Hepatocyte (in vitro differentiated cells): ENCODE results near the gene TP73. TPM values are rescaled to one million over a fixed set of nuclear protein-coding genes. Genes with fewer than 3 reads are reported as not detected.

ENCODE experiments used
- DNase-seq: peaks from one replicate; pipeline ENCODE4 v3.0.0-alpha.2; 2016; ENCODE audit warnings: low spot score
- H2AFZ ChIP-seq: fragments of 200-600 bp; sonication (generic); 2 replicates; pipeline ENCODE4 v1.6.0; 2016; ENCODE audit warnings: antibody characterized with exemption, mild to moderate bottlenecking
- H3K27ac ChIP-seq: fragments of 200-600 bp; sonication (generic); 2 replicates; pipeline ENCODE4 v1.5.1; 2016; ENCODE audit warnings: mild to moderate bottlenecking
- H3K27me3 ChIP-seq: fragments of 200-600 bp; sonication (generic); 2 replicates; pipeline ENCODE4 v1.6.1; 2016
- H3K36me3 ChIP-seq: fragments of 200-600 bp; sonication (generic); replicated peaks from 2 replicates; pipeline ENCODE4 v1.5.1; 2016; ENCODE audit warnings: low read depth; ENCODE audit not compliant: insufficient read depth
- H3K4me1 ChIP-seq: fragments of 200-600 bp; sonication (generic); 2 replicates; pipeline ENCODE4 v1.5.1; 2016; ENCODE audit warnings: mild to moderate bottlenecking, moderate library complexity; ENCODE audit not compliant: insufficient read depth
- H3K4me2 ChIP-seq: fragments of 200-600 bp; sonication (generic); 2 replicates; pipeline ENCODE4 v1.6.0; 2016
- H3K4me3 ChIP-seq: fragments of 200-600 bp; sonication (generic); 2 replicates; pipeline ENCODE4 v1.5.1; 2016; ENCODE audit warnings: mild to moderate bottlenecking
- H3K79me2 ChIP-seq: fragments of 200-600 bp; sonication (generic); 2 replicates; pipeline ENCODE4 v1.6.0; 2017; ENCODE audit warnings: mild to moderate bottlenecking
- H3K9me2 ChIP-seq: fragments of 200-600 bp; sonication (generic); replicated peaks from 2 replicates; pipeline ENCODE4 v1.6.0; 2017; ENCODE audit warnings: mild to moderate bottlenecking; ENCODE audit not compliant: insufficient read depth
- H3K9me3 ChIP-seq: fragments of 200-600 bp; sonication (generic); 2 replicates; pipeline ENCODE4 v1.5.1; 2016; ENCODE audit warnings: low read depth, mild to moderate bottlenecking
- H4K20me1 ChIP-seq: fragments of 200-600 bp; sonication (generic); 2 replicates; pipeline ENCODE4 v1.6.0; 2016; ENCODE audit warnings: mild to moderate bottlenecking; ENCODE audit not compliant: insufficient read depth, poor library complexity, severe bottlenecking
- CTCF ChIP-seq: fragments of 200-600 bp; sonication (generic); IDR thresholded peaks from 2 replicates; pipeline ENCODE4 v1.5.1; 2016; ENCODE audit warnings: antibody characterized with exemption, mild to moderate bottlenecking; ENCODE audit not compliant: poor library complexity
- EZH2 ChIP-seq: fragments of 200-600 bp; sonication (generic); IDR thresholded peaks from 2 replicates; pipeline ENCODE4 v1.6.1; 2016; ENCODE audit warnings: antibody characterized with exemption, mild to moderate bottlenecking, borderline replicate concordance
- EZH2phosphoT487 ChIP-seq: fragments of 200-600 bp; sonication (generic); IDR thresholded peaks from one replicate; pipeline ENCODE4 v1.6.1; 2018; ENCODE audit warnings: antibody characterized with exemption, mild to moderate bottlenecking, low read depth, moderate library complexity; ENCODE audit not compliant: unreplicated experiment, severe bottlenecking
- WGBS: methylation state at CpG from one replicate; pipeline ENCODE4 v1.1.6; 2016; ENCODE audit warnings: low lambda C conversion rate; ENCODE audit errors: missing lambda C conversion rate; 5-methylcytosine and 5-hydroxymethylcytosine counted together
- polyA plus RNA-seq: library from polyadenylated mRNA; unstranded; fragments of >200 nt; fragmentation: Nextera tagmentation; extraction: Ambion mirVana; gene quantifications from 2 replicates; pipeline ENCODE4 v1.2.1, GENCODE V29; 2016
- total RNA-seq: library from RNA; depleted of rRNA; stranded (reverse); fragments of >200 nt; gene quantifications from 2 replicates; pipeline ENCODE4 v1.2.3, GENCODE V29; 2014

The TP73 gene
- total and polyA plus RNA-seq, 2 experiments from 2014 or later, result 0.27 to 0.47 TPM

GRCh38 chr1:3680488-3681230 is 28.3 kb downstream of the TP73 start:
- no peaks in the 10 kb centered on the region for H3K4me1 ChIP-seq
- no peaks in the 10 kb centered on the region for H3K9me2 ChIP-seq
- no peak overlapping the region for H2AFZ ChIP-seq
- DNase-seq, result no peak
- 74% methylated on average over 20 of the region's 20 CpGs for WGBS
- no peak overlapping the region for H3K4me2 ChIP-seq
- H3K4me3 ChIP-seq, result no peak overlapping the region
- no peaks in the 10 kb centered on the region for H3K27me3 ChIP-seq
- no peaks in the 10 kb centered on the region for H3K36me3 ChIP-seq
- H3K27ac ChIP-seq, result no peak overlapping the region
- H4K20me1 ChIP-seq, result no peaks in the 10 kb centered on the region
- no peak for TF ChIP-seq EZH2
- TF ChIP-seq EZH2phosphoT487, result no peak
- no peak for TF ChIP-seq CTCF
- H3K9me3 ChIP-seq, result no peaks in the 10 kb centered on the region
- no peaks in the 10 kb centered on the region for H3K79me2 ChIP-seq

- no peak for TF ChIP-seq CTCF
- TF ChIP-seq EZH2phosphoT487, result no peak
- TF ChIP-seq EZH2, result no peak
- Histone ChIP-seq H3K36me3 (no peaks in the 10 kb centered on the region), H3K4me2 (no peak overlapping the region), H3K4me3 (no peak overlapping the region), H3K9me2 (no peaks in the 10 kb centered on the region), H3K79me2 (no peaks in the 10 kb centered on the region), H4K20me1 (no peaks in the 10 kb centered on the region), H3K9me3 (no peaks in the 10 kb centered on the region), H2AFZ (no peak overlapping the region), H3K27ac (no peak overlapping the region), H3K27me3 (no peaks in the 10 kb centered on the region), H3K4me1 (no peaks in the 10 kb centered on the region)
- 93% methylated on average over 15 of the region's 19 CpGs for WGBS
- DNase-seq, result no peak
Observed at GRCh38 chr1:3681231-3681897, 29.0 kb downstream of the TP73 start.

GRCh38 chr1:3681898-3682806 is 29.8 kb downstream of the TP73 start:
- Histone ChIP-seq H3K4me1 (no peaks in the 10 kb centered on the region), H4K20me1 (no peaks in the 10 kb centered on the region), H3K9me3 (no peaks in the 10 kb centered on the region), H3K79me2 (no peaks in the 10 kb centered on the region), H3K36me3 (no peaks in the 10 kb centered on the region), H3K27ac (no peak overlapping the region), H2AFZ (no peak overlapping the region), H3K4me3 (no peak overlapping the region), H3K27me3 (no peaks in the 10 kb centered on the region), H3K4me2 (no peak overlapping the region), H3K9me2 (no peaks in the 10 kb centered on the region)
- no peak for DNase-seq
- 89% methylated on average over 27 of the region's 27 CpGs for WGBS
- TF ChIP-seq EZH2phosphoT487, result no peak
- TF ChIP-seq EZH2, result no peak
- TF ChIP-seq CTCF, result no peak
